Activated CD4-positive, alpha-beta T cell treated with anti-CD3 and anti-CD28 coated beads, Interleukin-2, Interleukin-4, amounts not matched to agents 100 ng/mL and 50 ng/mL, durations not matched to agents 16 hours and 8 hours (primary cell): Measurements from ENCODE around the gene MAN1A1.
"Not testable (repeated sequence)": the region's sequence is repeated elsewhere in the genome, so short reads cannot be mapped to it uniquely, and the experiment has no call there.

ENCODE experiments used
- DNase-seq: peaks from one replicate; pipeline ENCODE4 v3.0.0-alpha.2; 2020; ENCODE audit warnings: low spot score

The MAN1A1 gene

DNA sequence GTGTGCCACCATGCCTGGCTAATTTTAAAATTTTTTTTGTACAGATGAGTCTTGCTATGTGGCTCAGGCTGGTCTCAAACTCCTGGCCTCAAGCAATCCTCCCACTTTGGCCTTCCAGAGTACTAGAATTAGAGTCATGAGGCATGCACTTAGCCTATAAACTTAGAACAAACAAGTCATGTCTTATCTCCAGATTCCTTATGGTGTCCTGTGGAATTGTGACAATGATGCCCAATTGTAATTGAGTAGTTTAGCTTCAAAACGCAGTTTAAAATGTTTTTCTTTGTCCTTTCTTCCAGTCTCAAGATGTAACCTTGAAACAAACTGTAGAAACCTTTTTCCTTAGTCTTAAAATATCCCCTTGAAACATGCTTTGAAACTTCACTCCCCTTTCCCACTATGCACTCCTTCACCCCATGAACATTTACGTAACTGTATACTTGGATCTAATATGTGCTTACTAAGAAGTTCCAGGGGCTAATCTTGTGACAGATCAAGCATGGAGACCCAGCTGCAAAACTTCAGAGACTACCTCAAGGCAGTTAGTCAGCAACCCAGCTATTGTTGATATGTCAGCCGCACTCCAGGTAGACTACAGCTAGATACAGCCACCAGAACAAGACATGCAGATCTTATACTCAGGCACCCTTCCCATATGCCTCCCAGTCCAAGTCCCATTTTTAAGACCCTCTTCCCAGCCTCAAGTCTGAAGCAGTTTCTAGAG is 46.2 kb downstream of the MAN1A1 start:
- no peak for DNase-seq

- no peak for DNase-seq
These were observed 48.1 kb downstream of the MAN1A1 start for GRCh38 chr6:119301429-119301828.

DNA sequence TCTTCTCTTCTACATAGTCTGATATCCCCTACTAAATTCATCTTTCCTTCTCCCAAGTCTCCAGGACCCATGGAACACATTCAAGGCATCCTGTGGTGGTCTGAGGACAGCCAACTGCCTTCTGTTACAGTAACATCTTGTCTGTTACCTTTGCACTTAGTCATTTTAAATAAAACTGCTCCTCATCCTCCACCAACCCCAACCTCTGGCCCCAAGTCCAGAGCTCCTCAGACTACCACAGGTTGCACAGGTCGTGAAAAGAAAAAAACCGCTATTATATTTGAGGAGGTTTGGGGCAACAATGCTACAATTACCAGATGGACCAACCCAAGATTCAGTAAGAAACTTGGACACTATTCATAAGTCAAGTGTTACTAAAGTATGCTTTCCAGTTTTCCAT is 49.9 kb downstream of the MAN1A1 start:
- DNase-seq, result no peak

DNA sequence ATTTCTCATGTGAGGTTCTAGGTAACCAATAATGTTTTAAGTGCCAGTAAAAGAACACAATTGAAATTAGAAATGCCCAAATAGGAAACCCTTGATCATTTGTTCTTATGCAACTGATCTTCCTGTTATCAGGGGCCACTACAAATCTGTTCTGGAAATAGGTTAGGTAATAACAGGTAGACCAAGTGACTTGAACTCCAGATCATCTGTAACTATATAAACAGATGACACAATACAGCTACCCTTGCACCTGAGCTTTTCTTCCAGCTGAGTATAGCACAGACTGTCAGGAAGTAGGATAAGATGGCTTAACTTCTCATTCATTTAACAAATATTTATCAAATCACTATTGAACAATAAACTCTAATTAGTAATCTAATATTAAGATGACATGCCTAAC is 52.5 kb downstream of the MAN1A1 start:
- DNase-seq, result no peak

DNA sequence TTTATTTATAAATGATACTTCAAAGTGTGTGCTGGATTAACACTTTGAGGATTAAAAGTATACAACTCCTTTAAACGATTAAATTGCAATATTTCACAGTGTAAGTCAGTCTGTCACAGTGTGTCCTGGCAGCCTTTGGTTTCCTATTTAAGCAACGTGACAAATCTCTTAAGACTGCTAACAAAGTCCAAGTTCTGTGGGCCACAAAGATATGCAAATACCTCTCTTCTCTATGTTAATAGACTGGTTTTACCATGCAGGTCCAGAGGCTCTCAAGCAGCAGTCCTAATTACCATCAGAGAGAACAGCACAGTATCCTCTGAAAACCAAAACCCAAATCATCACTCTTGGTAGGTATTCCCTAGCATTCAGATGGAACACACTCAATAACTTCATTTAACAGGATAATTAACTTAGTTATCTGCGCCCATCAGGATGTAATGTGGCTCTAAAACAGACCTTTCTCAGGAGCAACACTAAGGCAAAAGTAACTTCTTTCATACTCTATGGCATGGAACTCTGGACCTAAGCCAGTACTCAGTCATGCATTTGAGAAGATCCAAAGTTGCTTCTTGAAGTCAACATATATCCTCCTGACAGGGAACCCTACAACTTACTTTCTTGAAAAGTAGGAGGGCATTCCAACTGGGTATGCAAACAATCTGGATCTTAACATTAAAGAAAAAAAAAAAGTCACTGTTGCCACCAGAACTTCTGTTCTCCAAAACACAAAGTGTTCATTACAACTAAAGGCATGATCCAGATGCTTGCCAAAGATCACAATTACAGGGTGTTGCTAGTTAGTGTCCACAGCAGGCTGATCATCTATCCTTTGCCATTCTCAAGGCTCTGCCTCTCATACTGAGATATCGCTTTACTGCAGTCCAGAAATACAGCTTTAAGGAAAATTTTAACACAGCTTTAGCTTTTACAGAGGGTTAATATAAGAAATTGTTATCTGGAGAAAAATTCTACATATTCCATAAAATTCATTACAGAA is 53.2 kb downstream of the MAN1A1 start:
- no peak for DNase-seq

DNA sequence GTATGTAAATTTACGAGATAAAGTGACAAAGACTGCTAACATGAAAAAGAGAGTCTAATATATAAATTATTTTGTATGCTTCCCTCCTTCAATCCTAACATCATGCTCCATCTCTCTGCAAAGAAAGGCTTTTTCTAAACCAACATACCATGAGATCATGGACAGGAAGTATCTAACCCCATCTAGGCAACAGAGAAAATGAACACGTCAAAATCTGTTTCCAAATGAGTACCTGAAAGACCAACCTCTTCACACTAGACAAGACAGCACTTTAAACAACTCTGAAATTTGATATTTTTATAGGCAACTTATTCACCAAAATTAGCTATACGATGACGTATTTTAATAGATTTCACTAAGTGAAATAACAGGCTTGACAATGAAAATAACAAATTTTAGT is 54.6 kb downstream of the MAN1A1 start:
- DNase-seq, result peak; percentile 60

GRCh38 chr6:119291060-119291459 is 58.5 kb downstream of the MAN1A1 start:
- not testable (repeated sequence) for DNase-seq

DNA sequence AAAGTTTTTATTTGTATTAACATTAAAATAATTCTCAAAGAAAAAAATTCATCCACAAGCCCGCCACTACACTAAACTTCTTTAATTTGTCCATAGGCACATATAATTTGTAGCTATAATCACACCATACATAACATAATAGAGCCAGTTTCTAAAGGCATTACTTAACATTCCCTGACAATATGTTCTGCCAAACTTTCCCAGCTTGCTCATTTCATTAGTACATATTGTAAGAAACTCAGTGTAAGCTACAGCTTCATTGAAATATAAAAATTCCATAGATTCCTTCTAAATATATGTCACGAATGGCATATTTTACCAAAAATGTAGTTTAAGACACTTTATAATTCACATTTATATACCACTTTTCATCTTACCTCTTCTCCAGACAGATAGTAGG is 59.3 kb downstream of the MAN1A1 start:
- no peak for DNase-seq

DNA sequence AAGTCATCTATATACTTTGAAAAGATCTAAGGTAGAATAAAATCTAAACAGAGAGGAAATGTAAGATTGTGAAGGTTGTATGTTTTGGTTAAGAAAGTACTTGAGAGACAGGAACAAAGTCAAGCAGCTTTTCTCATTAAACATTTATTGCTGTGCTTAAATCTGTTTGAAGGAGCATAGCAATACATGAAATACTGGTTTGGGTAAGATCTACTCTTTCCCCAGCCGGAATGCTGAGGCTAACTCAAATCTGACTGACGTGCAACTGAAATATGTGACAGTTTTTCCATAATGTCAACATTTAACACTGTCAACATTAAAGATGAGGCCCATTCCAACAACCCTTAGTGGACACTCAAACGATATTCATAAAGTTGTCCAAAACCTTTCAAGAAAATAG is 59.9 kb downstream of the MAN1A1 start:
- DNase-seq, result no peak

- DNase-seq, result no peak
These were observed 63.5 kb downstream of the MAN1A1 start for GRCh38 chr6:119285908-119286625.

DNA sequence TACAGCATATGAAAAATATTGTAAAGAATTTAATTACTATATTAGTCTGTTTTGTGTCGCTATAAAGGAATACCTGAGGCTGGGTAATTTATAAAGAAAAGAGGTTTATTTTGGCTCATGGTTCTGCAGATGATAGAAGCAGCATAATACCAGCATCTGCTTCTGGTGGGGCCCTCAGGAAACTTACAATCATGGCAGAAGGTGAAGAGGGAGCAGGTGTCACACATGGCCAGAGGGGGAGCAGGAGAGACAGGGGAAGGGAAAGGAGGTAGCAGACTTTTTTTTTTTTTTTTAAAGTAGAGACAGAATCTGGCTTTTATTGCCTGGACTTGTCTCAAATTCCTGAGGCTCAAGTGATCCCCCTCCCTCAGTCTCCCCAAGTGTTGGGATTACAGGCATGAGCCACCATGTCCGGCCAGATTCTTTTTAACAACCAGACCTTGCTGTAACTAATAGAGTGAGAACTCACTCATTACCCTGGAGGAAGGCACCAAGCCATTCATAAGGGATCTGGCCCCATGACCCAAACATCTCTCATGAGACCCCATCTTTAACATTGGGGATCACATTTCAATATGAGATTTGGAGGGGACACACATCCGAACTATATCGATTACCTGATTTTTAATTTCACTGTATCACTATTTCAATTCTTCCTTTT is 64.6 kb downstream of the MAN1A1 start:
- peak; percentile 15 for DNase-seq

- DNase-seq, result no peak
These were observed 65.5 kb downstream of the MAN1A1 start for GRCh38 chr6:119283979-119284545.

GRCh38 chr6:119283214-119283613 is 66.3 kb downstream of the MAN1A1 start:
- DNase-seq, result no peak

DNA sequence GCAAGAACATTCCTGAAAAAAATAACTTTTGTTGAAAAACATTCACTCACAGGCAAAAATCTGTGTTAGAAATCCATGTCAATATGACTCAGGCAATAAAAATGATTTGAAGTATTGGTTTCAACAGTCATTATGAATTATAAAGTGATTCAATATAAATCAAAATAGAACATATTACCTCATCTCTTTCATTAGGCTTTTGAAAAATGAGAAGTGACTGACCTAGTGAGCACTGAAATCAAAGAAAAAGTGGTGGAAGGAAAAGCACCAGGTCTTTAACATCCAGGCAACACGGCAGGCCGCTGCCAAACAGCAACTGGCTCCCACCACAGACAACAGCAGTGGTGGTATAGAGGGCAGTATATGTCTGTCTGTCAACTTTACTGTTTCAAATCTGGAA is 68.9 kb downstream of the MAN1A1 start:
- DNase-seq, result no peak

DNA sequence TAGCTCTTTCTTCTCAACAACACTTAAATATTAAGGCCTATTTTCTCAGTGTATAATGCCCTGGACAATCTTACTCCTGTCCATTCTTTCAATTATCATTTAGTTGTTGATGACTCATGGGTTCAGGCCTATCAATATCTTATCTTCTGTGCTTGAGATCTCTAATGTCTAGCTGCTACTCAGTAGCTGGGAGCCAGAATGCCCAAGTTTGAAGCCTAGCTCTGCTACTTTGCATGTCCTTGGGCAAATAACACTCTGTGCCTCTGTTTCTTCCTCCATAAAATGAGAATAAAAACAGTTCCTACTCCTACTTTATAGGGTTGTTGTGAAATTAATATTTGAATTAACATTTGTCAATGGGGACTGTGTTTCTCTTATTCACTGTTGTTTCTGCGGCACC is 69.5 kb downstream of the MAN1A1 start:
- DNase-seq, result no peak

GRCh38 chr6:119278625-119279024 is 70.9 kb downstream of the MAN1A1 start:
- DNase-seq, result no peak

GRCh38 chr6:119277052-119277451 is 72.5 kb downstream of the MAN1A1 start:
- DNase-seq, result no peak

DNA sequence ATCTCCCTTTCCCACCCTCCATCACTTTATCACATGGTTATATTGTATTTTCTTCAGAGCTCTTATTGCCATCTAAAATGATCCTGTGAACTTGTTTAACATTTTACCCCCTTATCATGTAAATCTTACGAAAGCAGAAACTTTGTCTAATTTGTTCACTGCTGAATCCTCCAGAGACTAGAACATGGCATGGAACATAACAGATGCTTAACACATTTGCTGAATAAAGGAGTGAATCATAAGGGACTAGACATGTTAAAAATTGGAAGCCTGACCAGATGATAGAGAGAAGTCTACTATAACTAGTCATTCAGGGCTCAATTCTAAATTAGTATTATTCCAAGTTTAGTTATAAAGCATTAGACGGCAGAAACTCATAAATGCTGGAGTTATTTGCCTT is 73.3 kb downstream of the MAN1A1 start:
- no peak for DNase-seq

DNA sequence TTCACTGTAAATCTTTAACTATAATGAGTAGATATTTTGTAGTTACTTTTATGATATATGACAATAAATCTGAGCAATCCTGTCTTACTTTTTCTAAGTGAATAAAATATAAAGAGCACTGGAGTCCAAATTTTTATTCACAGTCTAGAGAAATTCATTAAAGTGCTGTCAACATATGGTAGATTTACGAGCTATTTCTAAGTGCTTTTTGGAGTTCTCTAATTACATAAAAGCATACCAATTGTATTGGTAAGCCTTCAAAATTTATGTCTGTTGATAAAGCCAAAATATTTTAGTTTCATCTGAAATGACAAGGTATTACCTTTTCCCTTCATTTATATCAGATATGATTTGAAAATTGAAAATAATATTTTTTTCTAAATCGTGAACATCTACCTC is 75.4 kb downstream of the MAN1A1 start:
- DNase-seq, result no peak

DNA sequence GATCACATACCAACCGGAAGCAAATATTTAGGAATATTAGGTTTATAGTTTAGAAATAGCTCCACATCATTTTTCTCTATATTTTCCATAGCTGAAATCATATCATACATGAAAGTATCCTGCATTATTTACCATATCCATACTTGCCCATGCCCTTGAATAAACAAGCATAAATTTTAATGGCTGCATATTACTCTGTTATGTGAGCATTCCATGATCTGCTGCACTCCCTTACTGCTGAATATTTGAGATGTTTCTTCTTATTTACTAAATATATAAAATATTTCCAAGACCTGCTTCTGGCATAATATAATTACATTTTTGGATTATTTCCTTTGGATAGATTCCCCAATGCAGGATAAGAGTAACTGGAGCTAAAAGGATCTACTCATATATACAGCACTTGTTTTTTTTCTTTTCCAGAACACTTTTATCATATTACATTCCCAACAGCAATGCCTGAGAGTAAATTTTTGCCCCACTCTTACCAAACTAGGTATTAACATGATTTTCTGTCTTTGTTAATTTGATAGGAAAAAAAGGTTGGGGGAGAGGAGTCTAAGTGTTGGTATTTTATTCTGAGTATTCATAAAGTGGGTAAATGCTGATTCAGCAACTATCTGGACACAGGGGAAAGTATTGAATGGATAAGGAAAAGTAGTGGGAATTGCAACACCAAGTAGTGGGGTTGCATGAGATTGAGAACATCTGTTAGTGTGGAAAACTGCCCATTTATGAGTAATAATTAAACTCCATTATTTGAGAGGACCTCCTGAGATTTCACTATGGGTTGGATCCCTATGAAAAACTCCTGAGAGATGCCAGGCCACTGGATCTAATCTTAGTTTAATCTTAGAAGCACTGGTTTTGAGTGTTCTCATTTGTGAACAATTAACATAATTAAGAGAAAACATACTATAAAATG is 76.0 kb downstream of the MAN1A1 start:
- no peak for DNase-seq

DNA sequence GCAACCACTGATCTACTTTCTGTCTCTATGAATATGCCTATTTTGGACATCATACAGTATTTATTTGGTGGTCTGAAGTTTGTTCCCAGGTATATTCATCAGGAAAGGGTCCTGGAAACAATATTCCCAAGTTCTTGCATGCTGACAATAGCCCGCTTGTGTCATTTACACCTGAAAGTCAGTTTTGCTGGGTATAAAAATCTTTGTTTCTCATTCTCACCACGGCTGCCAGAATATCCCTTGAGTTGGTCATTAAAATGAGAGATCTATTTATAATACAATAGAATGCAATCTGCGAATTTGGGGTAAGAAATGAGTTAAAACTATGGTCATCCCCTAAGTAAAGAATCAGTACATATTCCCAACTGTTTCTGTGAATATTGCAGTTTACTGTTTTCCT is 79.0 kb downstream of the MAN1A1 start:
- no peak for DNase-seq
